ENCODE results near the gene SP7. TPM values are rescaled to one million over a fixed set of nuclear protein-coding genes. Genes with fewer than 3 reads are reported as not detected.

SP7 gene
- polyA plus RNA-seq, 2 of the 4 experiments (the other 2 are of a cell fraction), result 0.05 to 0.06 TPM

DNA sequence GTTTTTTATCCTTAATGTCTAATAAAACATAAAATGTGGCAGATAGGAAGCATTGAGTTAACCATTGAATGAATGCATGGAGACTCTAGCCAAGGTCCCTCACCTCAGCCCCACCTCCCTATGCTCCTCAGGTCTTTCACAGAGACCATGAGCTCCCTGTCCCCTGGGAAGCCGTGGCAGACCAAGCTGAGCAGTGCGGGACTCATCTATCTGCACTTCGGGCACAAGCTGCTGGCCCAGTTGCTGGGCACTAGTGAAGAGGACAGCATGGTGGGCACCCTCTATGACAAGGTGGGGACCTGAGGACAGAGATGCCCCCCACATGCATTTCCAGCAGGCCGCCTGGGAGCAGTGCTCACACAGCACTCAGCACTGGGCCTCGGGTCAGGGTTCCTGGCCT lies 33.3 kb downstream of the SP7 start:
- no peak for ATAC-seq
- DNase-seq (ENCODE audit: low read depth in 1 of 2, low spot score in 1 of 2), result no peak
- TF ChIP-seq NPAS2 (CRISPR knock-in tag; IDR thresholded peaks at IDR 0.05; ENCODE audit: borderline replicate concordance) (no peak), GATA3 (IDR thresholded peaks at IDR 0.05; ENCODE audit: borderline replicate concordance) (no peak), TFCP2L1 (CRISPR knock-in tag; IDR thresholded peaks at IDR 0.05) (no peak), CBX2 (IDR thresholded peaks at IDR 0.05; ENCODE audit: borderline replicate concordance, low read depth) (no peak), HOXB5 (CRISPR knock-in tag; IDR thresholded peaks at IDR 0.05) (no peak), HEYL (CRISPR knock-in tag; IDR thresholded peaks at IDR 0.05) (no peak), NR3C1 (IDR thresholded peaks at IDR 0.05) (no peak), CHD2 (IDR thresholded peaks at IDR 0.05; ENCODE audit: low read length, partially characterized antibody) (no peak), EHF (CRISPR knock-in tag; IDR thresholded peaks at IDR 0.05) (no peak), RFX5 (IDR thresholded peaks at IDR 0.05) (no peak), ZFP36 (IDR thresholded peaks at IDR 0.05; ENCODE audit: borderline replicate concordance, partially characterized antibody) (no peak), RARB (CRISPR knock-in tag; IDR thresholded peaks at IDR 0.05) (no peak)
- TF ChIP-seq, protein P1, sequence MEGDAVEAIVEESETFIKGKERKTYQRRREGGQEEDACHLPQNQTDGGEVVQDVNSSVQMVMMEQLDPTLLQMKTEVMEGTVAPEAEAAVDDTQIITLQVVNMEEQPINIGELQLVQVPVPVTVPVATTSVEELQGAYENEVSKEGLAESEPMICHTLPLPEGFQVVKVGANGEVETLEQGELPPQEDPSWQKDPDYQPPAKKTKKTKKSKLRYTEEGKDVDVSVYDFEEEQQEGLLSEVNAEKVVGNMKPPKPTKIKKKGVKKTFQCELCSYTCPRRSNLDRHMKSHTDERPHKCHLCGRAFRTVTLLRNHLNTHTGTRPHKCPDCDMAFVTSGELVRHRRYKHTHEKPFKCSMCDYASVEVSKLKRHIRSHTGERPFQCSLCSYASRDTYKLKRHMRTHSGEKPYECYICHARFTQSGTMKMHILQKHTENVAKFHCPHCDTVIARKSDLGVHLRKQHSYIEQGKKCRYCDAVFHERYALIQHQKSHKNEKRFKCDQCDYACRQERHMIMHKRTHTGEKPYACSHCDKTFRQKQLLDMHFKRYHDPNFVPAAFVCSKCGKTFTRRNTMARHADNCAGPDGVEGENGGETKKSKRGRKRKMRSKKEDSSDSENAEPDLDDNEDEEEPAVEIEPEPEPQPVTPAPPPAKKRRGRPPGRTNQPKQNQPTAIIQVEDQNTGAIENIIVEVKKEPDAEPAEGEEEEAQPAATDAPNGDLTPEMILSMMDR (IDR thresholded peaks at IDR 0.05), result no peak
- TF ChIP-seq, protein P2, sequence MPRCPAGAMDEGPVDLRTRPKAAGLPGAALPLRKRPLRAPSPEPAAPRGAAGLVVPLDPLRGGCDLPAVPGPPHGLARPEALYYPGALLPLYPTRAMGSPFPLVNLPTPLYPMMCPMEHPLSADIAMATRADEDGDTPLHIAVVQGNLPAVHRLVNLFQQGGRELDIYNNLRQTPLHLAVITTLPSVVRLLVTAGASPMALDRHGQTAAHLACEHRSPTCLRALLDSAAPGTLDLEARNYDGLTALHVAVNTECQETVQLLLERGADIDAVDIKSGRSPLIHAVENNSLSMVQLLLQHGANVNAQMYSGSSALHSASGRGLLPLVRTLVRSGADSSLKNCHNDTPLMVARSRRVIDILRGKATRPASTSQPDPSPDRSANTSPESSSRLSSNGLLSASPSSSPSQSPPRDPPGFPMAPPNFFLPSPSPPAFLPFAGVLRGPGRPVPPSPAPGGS (IDR thresholded peaks at IDR 0.05), result no peak
- TF ChIP-seq, protein P3, sequence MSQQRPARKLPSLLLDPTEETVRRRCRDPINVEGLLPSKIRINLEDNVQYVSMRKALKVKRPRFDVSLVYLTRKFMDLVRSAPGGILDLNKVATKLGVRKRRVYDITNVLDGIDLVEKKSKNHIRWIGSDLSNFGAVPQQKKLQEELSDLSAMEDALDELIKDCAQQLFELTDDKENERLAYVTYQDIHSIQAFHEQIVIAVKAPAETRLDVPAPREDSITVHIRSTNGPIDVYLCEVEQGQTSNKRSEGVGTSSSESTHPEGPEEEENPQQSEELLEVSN (IDR thresholded peaks at IDR 0.05; ENCODE audit: borderline replicate concordance, low read depth), result no peak
- TF ChIP-seq, protein P4, sequence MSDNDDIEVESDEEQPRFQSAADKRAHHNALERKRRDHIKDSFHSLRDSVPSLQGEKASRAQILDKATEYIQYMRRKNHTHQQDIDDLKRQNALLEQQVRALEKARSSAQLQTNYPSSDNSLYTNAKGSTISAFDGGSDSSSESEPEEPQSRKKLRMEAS (IDR thresholded peaks at IDR 0.05), result no peak
- TF ChIP-seq, protein P5, sequence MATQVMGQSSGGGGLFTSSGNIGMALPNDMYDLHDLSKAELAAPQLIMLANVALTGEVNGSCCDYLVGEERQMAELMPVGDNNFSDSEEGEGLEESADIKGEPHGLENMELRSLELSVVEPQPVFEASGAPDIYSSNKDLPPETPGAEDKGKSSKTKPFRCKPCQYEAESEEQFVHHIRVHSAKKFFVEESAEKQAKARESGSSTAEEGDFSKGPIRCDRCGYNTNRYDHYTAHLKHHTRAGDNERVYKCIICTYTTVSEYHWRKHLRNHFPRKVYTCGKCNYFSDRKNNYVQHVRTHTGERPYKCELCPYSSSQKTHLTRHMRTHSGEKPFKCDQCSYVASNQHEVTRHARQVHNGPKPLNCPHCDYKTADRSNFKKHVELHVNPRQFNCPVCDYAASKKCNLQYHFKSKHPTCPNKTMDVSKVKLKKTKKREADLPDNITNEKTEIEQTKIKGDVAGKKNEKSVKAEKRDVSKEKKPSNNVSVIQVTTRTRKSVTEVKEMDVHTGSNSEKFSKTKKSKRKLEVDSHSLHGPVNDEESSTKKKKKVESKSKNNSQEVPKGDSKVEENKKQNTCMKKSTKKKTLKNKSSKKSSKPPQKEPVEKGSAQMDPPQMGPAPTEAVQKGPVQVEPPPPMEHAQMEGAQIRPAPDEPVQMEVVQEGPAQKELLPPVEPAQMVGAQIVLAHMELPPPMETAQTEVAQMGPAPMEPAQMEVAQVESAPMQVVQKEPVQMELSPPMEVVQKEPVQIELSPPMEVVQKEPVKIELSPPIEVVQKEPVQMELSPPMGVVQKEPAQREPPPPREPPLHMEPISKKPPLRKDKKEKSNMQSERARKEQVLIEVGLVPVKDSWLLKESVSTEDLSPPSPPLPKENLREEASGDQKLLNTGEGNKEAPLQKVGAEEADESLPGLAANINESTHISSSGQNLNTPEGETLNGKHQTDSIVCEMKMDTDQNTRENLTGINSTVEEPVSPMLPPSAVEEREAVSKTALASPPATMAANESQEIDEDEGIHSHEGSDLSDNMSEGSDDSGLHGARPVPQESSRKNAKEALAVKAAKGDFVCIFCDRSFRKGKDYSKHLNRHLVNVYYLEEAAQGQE (IDR thresholded peaks at IDR 0.05), result no peak
- TF ChIP-seq, protein P6, sequence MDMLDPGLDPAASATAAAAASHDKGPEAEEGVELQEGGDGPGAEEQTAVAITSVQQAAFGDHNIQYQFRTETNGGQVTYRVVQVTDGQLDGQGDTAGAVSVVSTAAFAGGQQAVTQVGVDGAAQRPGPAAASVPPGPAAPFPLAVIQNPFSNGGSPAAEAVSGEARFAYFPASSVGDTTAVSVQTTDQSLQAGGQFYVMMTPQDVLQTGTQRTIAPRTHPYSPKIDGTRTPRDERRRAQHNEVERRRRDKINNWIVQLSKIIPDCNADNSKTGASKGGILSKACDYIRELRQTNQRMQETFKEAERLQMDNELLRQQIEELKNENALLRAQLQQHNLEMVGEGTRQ (IDR thresholded peaks at IDR 0.05), result no peak
- TF ChIP-seq, protein P7, sequence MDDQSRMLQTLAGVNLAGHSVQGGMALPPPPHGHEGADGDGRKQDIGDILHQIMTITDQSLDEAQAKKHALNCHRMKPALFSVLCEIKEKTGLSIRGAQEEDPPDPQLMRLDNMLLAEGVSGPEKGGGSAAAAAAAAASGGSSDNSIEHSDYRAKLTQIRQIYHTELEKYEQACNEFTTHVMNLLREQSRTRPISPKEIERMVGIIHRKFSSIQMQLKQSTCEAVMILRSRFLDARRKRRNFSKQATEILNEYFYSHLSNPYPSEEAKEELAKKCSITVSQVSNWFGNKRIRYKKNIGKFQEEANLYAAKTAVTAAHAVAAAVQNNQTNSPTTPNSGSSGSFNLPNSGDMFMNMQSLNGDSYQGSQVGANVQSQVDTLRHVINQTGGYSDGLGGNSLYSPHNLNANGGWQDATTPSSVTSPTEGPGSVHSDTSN (IDR thresholded peaks at IDR 0.05), result no peak
- WGBS (ENCODE audit: missing lambda C conversion rate), result 82% methylated on average over 5 of the region's 5 CpGs
- no peak overlapping the region for H3K4me2 ChIP-seq
- no peak for FAIRE-seq
- CTCF ChIA-PET, result interaction anchor here (0.6 to 28.2 kb wide), 6 partner anchors 8 to 204 kb away, joined by 3 to 1046 read pairs (median 4); partner anchors contain the start of genes AAAS, ITGB7 and PFDN5
- POLR2A ChIA-PET, result no interaction called here
- no peak overlapping the region for H3K27ac ChIP-seq
- H3K4me1 ChIP-seq, result peaks cover 35% of the 10 kb centered on the region
- H3K9me3 ChIP-seq, result no peaks in the 10 kb centered on the region
- H3K4me3 ChIP-seq, result no peak overlapping the region
